Fibroblast of lung (primary cell): ENCODE results near the gene SAE1. TPM values are rescaled to one million over a fixed set of nuclear protein-coding genes. Genes with fewer than 3 reads are reported as not detected.

Source experiments
- DNase-seq, 2 donors: peaks; one replicate each; pipeline versions ENCODE4 v3.0.0 to v3.0.0-alpha.2; 2010; ENCODE audit warnings: low read depth in 2 of 2
- H2AFZ ChIP-seq: 2 replicates; pipeline ENCODE4 v1.5.1; 2012; ENCODE audit warnings: low read length, control low read depth, inconsistent platforms
- H3K27ac ChIP-seq: 2 replicates; pipeline ENCODE4 v1.5.1; 2011; ENCODE audit warnings: low read length, control low read depth; ENCODE audit not compliant: insufficient read depth
- H3K27me3 ChIP-seq: 2 replicates; pipeline ENCODE4 v1.5.1; 2011; ENCODE audit warnings: mild to moderate bottlenecking, low read length; ENCODE audit not compliant: control insufficient read depth, insufficient read depth
- H3K36me3 ChIP-seq: 2 replicates; pipeline ENCODE4 v1.5.1; 2011; ENCODE audit warnings: low read length; ENCODE audit not compliant: control insufficient read depth, insufficient read depth
- H3K4me1 ChIP-seq: 2 replicates; pipeline ENCODE4 v1.5.1; 2011; ENCODE audit warnings: low read length; ENCODE audit not compliant: control insufficient read depth, insufficient read depth; ENCODE audit errors: extremely low read depth
- H3K4me2 ChIP-seq: 2 replicates; pipeline ENCODE4 v1.5.1; 2011; ENCODE audit warnings: low read length, control low read depth; ENCODE audit not compliant: insufficient read depth; ENCODE audit errors: extremely low read depth
- H3K4me3 ChIP-seq, 4 experiments: fragments of 200-600 bp in 1 of 4; sonication (generic) in 1 of 4; replicated peaks in 1 of 4; 2 replicates each; pipeline ENCODE4 v1.5.1; 2011 to 2016; ENCODE audit warnings: low read length in 4 of 4, low read depth in 3 of 4, mild to moderate bottlenecking in 3 of 4, control low read depth in 2 of 4, inconsistent platforms in 1 of 4, mixed read lengths in 1 of 4; ENCODE audit not compliant: insufficient read depth in 1 of 4; ENCODE audit errors: control extremely low read depth in 1 of 4
- H3K79me2 ChIP-seq: 2 replicates; pipeline ENCODE4 v1.5.1; 2012; ENCODE audit warnings: mild to moderate bottlenecking, low read length, inconsistent platforms; ENCODE audit not compliant: control insufficient read depth, insufficient read depth
- H3K9ac ChIP-seq: 2 replicates; pipeline ENCODE4 v1.5.1; 2011; ENCODE audit warnings: mild to moderate bottlenecking, low read length, control low read depth; ENCODE audit not compliant: insufficient read depth
- H3K9me3 ChIP-seq: 2 replicates; pipeline ENCODE4 v1.5.1; 2012; ENCODE audit warnings: low read depth, low read length; ENCODE audit not compliant: control insufficient read depth, insufficient read depth
- H4K20me1 ChIP-seq: 2 replicates; pipeline ENCODE4 v1.5.1; 2011; ENCODE audit warnings: low read length; ENCODE audit not compliant: control insufficient read depth, insufficient read depth; ENCODE audit errors: extremely low read depth
- CTCF ChIP-seq, 2 donors: IDR thresholded peaks in 1 of 2; conservative IDR thresholded peaks in 1 of 2; 1 replicate in 1 of 2; 2 replicates in 1 of 2; pipeline ENCODE4 v1.5.1; 2011 to 2012; ENCODE audit warnings: low read length in 2 of 2, control low read depth in 1 of 2, inconsistent platforms in 1 of 2, low read depth in 1 of 2, mild to moderate bottlenecking in 1 of 2
- EZH2 ChIP-seq: IDR thresholded peaks from 2 replicates; pipeline ENCODE4 v1.5.1; 2012; ENCODE audit warnings: low read length, control low read depth, mild to moderate bottlenecking; ENCODE audit errors: missing control alignments
- polyA plus RNA-seq, 2 donors: library from polyadenylated mRNA; depleted of rRNA in 1 of 2; stranded (reverse) in 1 of 2; unstranded in 1 of 2; fragments of >200 nt; gene quantifications; 2 replicates each; pipeline ENCODE4 v1.2.1, GENCODE V29; 2011 to 2012; ENCODE audit warnings: missing spikeins in 1 of 2
- total RNA-seq: library from RNA; depleted of rRNA; stranded (reverse); fragments of >200 nt; gene quantifications from 2 replicates; pipeline ENCODE4 v1.2.1, GENCODE V29; 2014

The SAE1 gene
- total and polyA plus RNA-seq, 2 donors (not counting 1 experiment from before 2014, with no cell fraction given): 97.9 to 152 TPM

- Histone ChIP-seq H3K27me3 (no peaks in the 10 kb centered on the region), H3K4me1 (peaks cover 9% of the 10 kb centered on the region), H2AFZ (no peak overlapping the region), H3K4me3 (peak overlapping the region in 3 of 4 experiments; percentile 24 to 85 (median 81)), H4K20me1 (no peaks in the 10 kb centered on the region), H3K4me2 (no peak overlapping the region), H3K9ac (peak overlapping the region; percentile 80), H3K79me2 (peaks cover 19% of the 10 kb centered on the region), H3K36me3 (peaks cover 15% of the 10 kb centered on the region), H3K27ac (peak overlapping the region; percentile 99), H3K9me3 (no peaks in the 10 kb centered on the region)
- DNase-seq: peak; percentile 96 to 99
- TF ChIP-seq CTCF (conservative IDR thresholded peaks at IDR 0.05 in 1 of 2, IDR thresholded peaks at IDR 0.05 in 1 of 2; ENCODE audit: low read depth in 1 of 2, low read length in 2 of 2): no peak
- no peak for TF ChIP-seq EZH2
These were observed 126.2 kb downstream of the SAE1 start for GRCh38 chr19:47256693-47257410.

- H3K36me3 ChIP-seq: peaks cover 15% of the 10 kb centered on the region
- H3K4me3 ChIP-seq: peak overlapping the region; percentile 59 to 75 (median 70)
- H4K20me1 ChIP-seq: no peaks in the 10 kb centered on the region
- TF ChIP-seq CTCF (conservative IDR thresholded peaks at IDR 0.05 in 1 of 2, IDR thresholded peaks at IDR 0.05 in 1 of 2; ENCODE audit: low read depth in 1 of 2, low read length in 2 of 2): no peak
- TF ChIP-seq EZH2: no peak
- H3K79me2 ChIP-seq: peaks cover 19% of the 10 kb centered on the region
- peak overlapping the region; percentile 91 for H3K27ac ChIP-seq
- H3K4me1 ChIP-seq: peaks cover 9% of the 10 kb centered on the region
- H3K9me3 ChIP-seq: no peaks in the 10 kb centered on the region
- no peak overlapping the region for H2AFZ ChIP-seq
- no peaks in the 10 kb centered on the region for H3K27me3 ChIP-seq
- H3K4me2 ChIP-seq: peak overlapping the region; percentile 96
- no peak for DNase-seq
- peak overlapping the region; percentile 76 for H3K9ac ChIP-seq
These were observed 127.0 kb downstream of the SAE1 start for GRCh38 chr19:47257411-47258169.

- peak overlapping the region; percentile 91 for H3K27ac ChIP-seq
- H3K36me3 ChIP-seq: peaks cover 17% of the 10 kb centered on the region
- peak overlapping the region; percentile 76 for H3K9ac ChIP-seq
- peaks cover 9% of the 10 kb centered on the region for H3K4me1 ChIP-seq
- no peaks in the 10 kb centered on the region for H3K27me3 ChIP-seq
- H3K79me2 ChIP-seq: peaks cover 19% of the 10 kb centered on the region
- no peak overlapping the region for H2AFZ ChIP-seq
- H4K20me1 ChIP-seq: no peaks in the 10 kb centered on the region
- H3K9me3 ChIP-seq: no peaks in the 10 kb centered on the region
- no peak for TF ChIP-seq CTCF (conservative IDR thresholded peaks at IDR 0.05 in 1 of 2, IDR thresholded peaks at IDR 0.05 in 1 of 2; ENCODE audit: low read depth in 1 of 2, low read length in 2 of 2)
- no peak for TF ChIP-seq EZH2
- no peak for DNase-seq
- peak overlapping the region; percentile 96 for H3K4me2 ChIP-seq
- peak overlapping the region; percentile 59 to 75 (median 70) for H3K4me3 ChIP-seq
These were observed 127.8 kb downstream of the SAE1 start for GRCh38 chr19:47258434-47258833.
